Endothelial cell of umbilical vein (primary cell): ENCODE data around the gene EARS2. TPM values are rescaled to one million over a fixed set of nuclear protein-coding genes. Genes with fewer than 3 reads are reported as not detected.

ENCODE experiments used
- BruUV-seq: library from RNA; stranded (reverse); fragments of 400-500 nt; replicated peaks from 2 replicates; lab custom pipeline; 2021; lab: Mats Ljungman, UMichigan
- CTCF ChIA-PET: fragments of 300-600, 350-600 bp; sonication (Branson Sonifier 250); formaldehyde crosslinking; loops from one replicate; lab custom pipeline; 2021; ENCODE audit warnings: antibody characterized with exemption, inconsistent platforms; lab: Charles Lee
- POLR2A ChIA-PET: fragments of 300-600, 350-600 bp; sonication (Branson Sonifier 250); formaldehyde crosslinking; loops from one replicate; lab custom pipeline; 2021; ENCODE audit warnings: antibody characterized with exemption, inconsistent platforms; lab: Charles Lee
- DNase-seq: peaks from one replicate; pipeline ENCODE4 v3.0.0-alpha.2; 2011; ENCODE audit warnings: low read depth, low spot score
- FAIRE-seq: peaks from 2 replicates; lab custom pipeline; 2011; peaks lifted over from hg19 to GRCh38; lab: Jason Lieb, UNC
- H2AFZ ChIP-seq: 2 replicates; pipeline ENCODE4 v1.6.0; 2012; ENCODE audit warnings: low read depth, low read length, control low read depth, inconsistent platforms
- H3K27ac ChIP-seq: 2 replicates; pipeline ENCODE4 v1.5.1; 2011; ENCODE audit warnings: low read depth, mild to moderate bottlenecking, control low read depth, low read length, moderate library complexity; ENCODE audit not compliant: insufficient read depth
- H3K27me3 ChIP-seq, 2 experiments: 2 replicates each; pipeline versions ENCODE4 v1.6.0 to v1.6.1; 2011; ENCODE audit warnings: low read length in 2 of 2, mixed read lengths in 1 of 2; ENCODE audit not compliant: control insufficient read depth in 2 of 2, insufficient read depth in 2 of 2
- H3K36me3 ChIP-seq, 2 experiments: 2 replicates in 1 of 2; 3 replicates in 1 of 2; pipeline ENCODE4 v1.5.1; 2011; ENCODE audit warnings: low read length in 2 of 2, mild to moderate bottlenecking in 1 of 2, moderate library complexity in 1 of 2; ENCODE audit not compliant: control insufficient read depth in 2 of 2, insufficient read depth in 2 of 2; ENCODE audit errors: extremely low read depth in 1 of 2
- H3K4me1 ChIP-seq: 3 replicates; pipeline ENCODE4 v1.5.1; 2011; ENCODE audit warnings: mild to moderate bottlenecking, low read length; ENCODE audit not compliant: control insufficient read depth, insufficient read depth; ENCODE audit errors: extremely low read depth
- H3K4me2 ChIP-seq: 2 replicates; pipeline ENCODE4 v1.6.1; 2011; ENCODE audit warnings: low read length, control low read depth, mixed read lengths; ENCODE audit not compliant: insufficient read depth
- H3K4me3 ChIP-seq, 3 experiments: fragments of 200-600 bp in 1 of 3; sonication (generic), shearing (Covaris generic) in 1 of 3; replicated peaks in 1 of 3; 2 replicates each; pipeline ENCODE4 v1.5.1; 2011 to 2016; ENCODE audit warnings: control low read depth in 3 of 3, low read length in 3 of 3, mild to moderate bottlenecking in 2 of 3, inconsistent platforms in 1 of 3, low read depth in 1 of 3, moderate library complexity in 1 of 3; ENCODE audit not compliant: insufficient read depth in 1 of 3
- H3K79me2 ChIP-seq: 2 replicates; pipeline ENCODE4 v1.6.0; 2012; ENCODE audit warnings: low read length, inconsistent platforms; ENCODE audit not compliant: control insufficient read depth, insufficient read depth
- H3K9ac ChIP-seq: replicated peaks from 2 replicates; pipeline ENCODE3; 2011; ENCODE audit warnings: low read length, control low read depth; ENCODE audit not compliant: insufficient read depth; ENCODE audit errors: extremely low read depth
- H3K9me1 ChIP-seq: replicated peaks from 3 replicates; pipeline ENCODE4 v1.6.0; 2011; ENCODE audit warnings: mild to moderate bottlenecking, low read length; ENCODE audit not compliant: control insufficient read depth, insufficient read depth; ENCODE audit errors: extremely low read depth
- H3K9me3 ChIP-seq: replicated peaks from 2 replicates; pipeline ENCODE4 v1.5.1; 2012; ENCODE audit warnings: low read length, inconsistent platforms; ENCODE audit not compliant: control insufficient read depth, insufficient read depth
- H4K20me1 ChIP-seq: replicated peaks from 2 replicates; pipeline ENCODE3; 2011; ENCODE audit warnings: mild to moderate bottlenecking, low read length; ENCODE audit not compliant: control insufficient read depth, insufficient read depth; ENCODE audit errors: extremely low read depth
- CTCF ChIP-seq, 2 donors: IDR thresholded peaks; 1 replicate in 1 of 2; 2 replicates in 1 of 2; pipeline ENCODE4 v1.5.1; 2011; ENCODE audit warnings: low read length in 2 of 2, mild to moderate bottlenecking in 2 of 2, moderate library complexity in 2 of 2, control low read depth in 1 of 2, inconsistent platforms in 1 of 2, low read depth in 1 of 2; ENCODE audit not compliant: insufficient read depth in 1 of 2; ENCODE audit errors: extremely low read depth in 1 of 2
- EZH2 ChIP-seq: IDR thresholded peaks from 2 replicates; pipeline ENCODE4 v1.6.1; 2012; ENCODE audit warnings: borderline replicate concordance, low read depth, mild to moderate bottlenecking, moderate library complexity, low read length, inconsistent platforms; ENCODE audit not compliant: severe bottlenecking
- FOS ChIP-seq: IDR thresholded peaks from 2 replicates; pipeline ENCODE4 v1.6.1; 2011; ENCODE audit warnings: mild to moderate bottlenecking, low read length, moderate library complexity, borderline replicate concordance; ENCODE audit not compliant: insufficient read depth
- GATA2 ChIP-seq: IDR thresholded peaks from 2 replicates; pipeline ENCODE4 v1.7.0; 2011; ENCODE audit warnings: low read depth, mild to moderate bottlenecking, moderate library complexity, mixed read lengths, low read length; ENCODE audit not compliant: insufficient read length, insufficient read depth
- JUN ChIP-seq: IDR thresholded peaks from 2 replicates; pipeline ENCODE4 v1.6.1; 2011; ENCODE audit warnings: borderline replicate concordance, low read depth; ENCODE audit not compliant: insufficient read length, insufficient read depth
- MAX ChIP-seq: IDR thresholded peaks from 2 replicates; pipeline ENCODE4 v1.6.1; 2011; ENCODE audit not compliant: insufficient read depth, insufficient read length
- MYC ChIP-seq: IDR thresholded peaks from one replicate; pipeline ENCODE4 v1.6.1; 2011; ENCODE audit warnings: mild to moderate bottlenecking, low read depth, low read length
- POLR2A ChIP-seq: IDR thresholded peaks from 2 replicates; pipeline ENCODE4 v1.6.1; 2012; ENCODE audit warnings: low read depth, mild to moderate bottlenecking, control low read depth, low read length
- POLR2AphosphoS5 ChIP-seq: IDR thresholded peaks from 2 replicates; pipeline ENCODE4 v1.6.1; 2012; ENCODE audit warnings: low read depth, mild to moderate bottlenecking, control low read depth, low read length, moderate library complexity; ENCODE audit not compliant: insufficient read depth
- dilution Hi-C: fragments of 300-500 bp; cut with MboI; formaldehyde crosslinking; loops from one replicate; pipeline ENCODE4 v1.15.0; 2019; ENCODE audit warnings: low sequenced_read_pairs; ENCODE audit not compliant: extremely low pct_ligation_motif_present
- intact Hi-C: fragments of 100-400 bp; cut with micrococcal nuclease; formaldehyde crosslinking; loops from one replicate; pipeline ENCODE4 v1.10.0; 2022
- polyA plus RNA-seq, 4 experiments: library from polyadenylated mRNA; depleted of rRNA in 3 of 4; stranded (reverse) in 3 of 4; unstranded in 1 of 4; fragments of >200 nt; gene quantifications; 2 replicates each; pipeline versions ENCODE4 v1.2.1 to v1.2.3, GENCODE V29; 2011 to 2012; ENCODE audit warnings: missing spikeins in 1 of 4
- total RNA-seq: library from RNA; stranded (reverse); gene quantifications from 2 replicates; pipeline ENCODE4 v1.2.3, GENCODE V29; 2021

EARS2 gene
- total and polyA plus RNA-seq, 2 donors (not counting 3 experiments of a cell fraction or from before 2014, with no cell fraction given): 14.7 to 21.6 TPM

DNA sequence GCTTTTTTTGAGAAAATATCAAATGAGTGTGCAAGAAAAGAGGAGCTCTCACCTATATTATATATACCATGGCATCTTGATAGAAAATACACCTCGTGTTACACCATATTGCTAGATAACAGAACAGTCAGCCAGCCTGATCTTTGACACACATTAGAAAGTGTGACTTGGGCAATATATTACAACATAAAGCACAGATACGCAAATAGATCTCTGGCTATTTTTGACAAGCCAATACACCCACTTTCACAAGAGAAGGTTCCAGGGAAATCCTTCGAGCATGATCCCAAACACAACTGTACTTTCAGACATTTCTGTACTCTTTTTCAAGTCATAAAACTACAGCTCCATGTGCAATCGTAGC is 56.3 kb downstream of the EARS2 start:
- ChIA-PET POLR2A (no interaction called here), CTCF (interaction anchor here (1.1 to 1.3 kb wide), 2 partner anchors 9 to 65 kb away, joined by 3 read pairs; no protein-coding TSS in a partner anchor)
- Histone ChIP-seq H3K4me1 (peaks cover 28% of the 10 kb centered on the region), H3K27ac (no peak overlapping the region), H3K79me2 (peaks cover 75% of the 10 kb centered on the region), H2AFZ (no peak overlapping the region), H4K20me1 (peaks cover 2% of the 10 kb centered on the region), H3K27me3 (no peaks in the 10 kb centered on the region), H3K4me3 (no peak overlapping the region), H3K9me3 (no peaks in the 10 kb centered on the region), H3K4me2 (no peak overlapping the region), H3K36me3 (no peaks in the 10 kb centered on the region), H3K9ac (no peak overlapping the region), H3K9me1 (no peaks in the 10 kb centered on the region)
- intact Hi-C loops: no loop called here
- DNase-seq: no peak
- no peak for FAIRE-seq
- BruUV-seq: no TSS peak
- TF ChIP-seq JUN: no peak
- no peak for TF ChIP-seq POLR2AphosphoS5
- TF ChIP-seq CTCF (IDR thresholded peaks at IDR 0.05; ENCODE audit: extremely low read depth in 1 of 2, insufficient read depth in 1 of 2, low read depth in 1 of 2, low read length in 2 of 2): no peak
- no peak for TF ChIP-seq MAX
- TF ChIP-seq MYC: no peak
- no peak for TF ChIP-seq POLR2A
- no peak for TF ChIP-seq EZH2
- no peak for TF ChIP-seq GATA2
- no peak for TF ChIP-seq FOS
- dilution Hi-C loops: no loop called here
